Dedifferentiated amniotic fluid mesenchymal stem cell (primary cell): ENCODE results near the gene CAST.
"Not testable (repeated sequence)": the region's sequence is repeated elsewhere in the genome, so short reads cannot be mapped to it uniquely, and the experiment has no call there.

Source experiments
- DNase-seq: peaks from one replicate; pipeline ENCODE4 v3.0.0-alpha.2; 2016; ENCODE audit errors: extremely low spot score

The CAST gene

DNA sequence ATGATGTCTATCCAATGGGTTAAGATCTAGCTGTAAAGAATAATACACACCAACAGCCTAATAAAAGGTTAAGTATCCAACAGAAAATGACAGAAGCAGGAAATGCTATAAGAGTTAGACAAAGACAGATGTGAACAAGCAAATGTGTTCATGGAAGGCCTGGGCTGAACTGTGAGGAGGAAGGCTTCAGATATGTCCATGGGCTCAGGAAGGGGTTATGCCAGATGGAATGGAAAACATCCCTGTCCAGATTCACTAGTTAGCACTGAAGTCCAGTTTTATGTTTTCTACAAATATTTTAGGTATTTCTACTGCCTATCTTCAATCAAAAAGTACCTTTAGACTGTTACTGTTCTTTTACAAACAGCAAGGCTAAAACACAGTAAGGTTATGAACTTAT, 118.5 kb downstream of the CAST start:
- DNase-seq, result no peak

DNA sequence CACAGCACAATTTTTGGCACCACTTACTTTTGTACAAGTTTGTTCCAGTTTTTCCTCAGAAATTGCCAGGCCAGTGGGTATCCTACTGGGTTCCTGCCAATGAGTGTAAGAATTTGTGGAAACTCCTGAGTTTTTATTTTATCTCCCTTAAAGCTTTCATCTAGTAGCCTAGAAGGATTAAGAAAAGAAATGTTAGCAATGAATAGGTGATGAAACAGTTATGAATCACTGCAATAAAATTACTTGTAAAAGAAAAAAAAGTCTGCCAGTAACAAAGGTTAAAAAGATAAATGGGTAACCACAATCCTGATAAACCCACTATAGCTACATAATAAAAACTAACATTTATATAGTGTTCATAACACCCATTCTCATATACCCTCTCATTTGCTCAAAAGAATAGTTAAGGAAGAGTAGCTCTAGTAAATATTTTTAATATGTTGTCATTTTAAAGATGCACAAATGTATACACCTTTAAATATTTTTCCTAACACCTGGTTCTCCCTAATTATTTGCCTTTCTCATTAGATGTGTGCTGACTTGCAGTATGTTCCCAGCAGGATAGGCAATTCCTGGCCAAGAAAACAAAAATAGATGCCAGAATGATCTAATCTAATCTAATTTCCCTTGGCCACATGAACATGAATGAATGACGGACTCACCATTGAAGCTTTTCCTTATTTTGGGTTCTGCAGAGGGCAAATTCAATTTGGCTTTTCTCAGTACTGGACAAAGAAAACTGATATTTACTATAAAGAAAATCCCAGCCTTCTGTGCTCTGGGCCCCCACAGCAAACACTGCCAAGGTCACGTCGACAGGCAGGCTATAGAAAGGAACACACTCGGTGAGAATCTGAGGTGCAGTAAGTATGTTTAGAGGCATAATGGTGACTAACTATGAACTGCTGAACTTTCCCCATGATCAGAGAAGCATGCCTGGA, 119.1 kb downstream of the CAST start:
- no peak for DNase-seq

DNA sequence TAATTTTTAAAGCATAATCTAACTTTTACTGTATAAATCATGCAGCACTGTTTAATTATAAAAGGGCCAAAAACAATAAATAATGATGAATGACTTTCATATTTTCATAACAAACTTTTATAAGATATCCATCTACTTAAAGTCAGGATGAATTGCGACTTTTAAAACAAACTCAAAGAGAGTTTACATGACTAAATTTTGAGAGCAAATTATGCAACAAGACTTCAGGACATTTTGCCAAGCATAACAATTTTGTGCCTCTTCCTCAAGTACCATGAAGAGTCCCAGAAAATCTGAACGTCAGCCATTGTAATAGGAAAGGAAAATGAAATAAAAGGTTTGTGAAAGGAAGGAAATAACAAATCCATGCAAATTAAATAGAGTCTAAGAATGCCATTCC, 121.2 kb downstream of the CAST start:
- no peak for DNase-seq

DNA sequence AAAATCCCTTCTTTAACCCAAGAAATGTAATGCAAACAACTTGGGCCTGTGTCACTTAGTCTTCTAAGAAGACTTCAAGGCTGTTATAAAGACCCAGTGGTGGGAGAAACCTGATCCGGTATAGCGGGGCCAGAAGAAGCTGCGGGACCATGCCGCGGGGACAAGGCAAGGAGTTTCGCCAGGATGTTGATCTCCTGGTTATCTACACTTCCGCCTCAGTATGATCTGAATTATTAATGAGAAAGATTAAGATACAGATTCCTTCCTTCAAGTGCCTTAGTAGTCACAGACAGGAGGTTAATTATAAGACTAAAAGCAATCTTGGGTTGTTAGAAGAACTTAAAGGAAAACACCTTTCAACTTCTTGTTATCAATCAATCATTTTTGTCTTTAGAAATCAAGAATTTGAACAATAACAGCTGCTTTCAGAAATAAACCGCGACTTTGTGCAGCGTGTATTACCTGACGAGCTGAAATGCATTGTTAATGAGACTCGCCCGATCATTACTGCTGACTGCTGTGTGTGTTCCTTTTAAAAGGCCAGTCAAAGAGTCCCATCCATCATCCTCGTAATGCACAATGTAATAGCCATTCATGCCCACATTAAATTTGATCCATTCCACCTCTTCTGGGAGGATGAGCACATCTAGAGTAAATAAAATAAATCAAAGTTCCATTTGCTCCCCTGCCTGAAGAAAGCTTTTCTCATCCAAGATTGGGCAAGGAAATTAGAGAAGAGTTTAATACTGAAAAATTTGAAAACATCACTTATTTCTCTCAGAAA, 123.3 kb downstream of the CAST start:
- no peak for DNase-seq

- DNase-seq, result no peak
Observed at GRCh38 chr5:96788112-96788749, 126.1 kb downstream of the CAST start.

GRCh38 chr5:96789794-96790330, 127.7 kb downstream of the CAST start:
- DNase-seq, result no peak

DNA sequence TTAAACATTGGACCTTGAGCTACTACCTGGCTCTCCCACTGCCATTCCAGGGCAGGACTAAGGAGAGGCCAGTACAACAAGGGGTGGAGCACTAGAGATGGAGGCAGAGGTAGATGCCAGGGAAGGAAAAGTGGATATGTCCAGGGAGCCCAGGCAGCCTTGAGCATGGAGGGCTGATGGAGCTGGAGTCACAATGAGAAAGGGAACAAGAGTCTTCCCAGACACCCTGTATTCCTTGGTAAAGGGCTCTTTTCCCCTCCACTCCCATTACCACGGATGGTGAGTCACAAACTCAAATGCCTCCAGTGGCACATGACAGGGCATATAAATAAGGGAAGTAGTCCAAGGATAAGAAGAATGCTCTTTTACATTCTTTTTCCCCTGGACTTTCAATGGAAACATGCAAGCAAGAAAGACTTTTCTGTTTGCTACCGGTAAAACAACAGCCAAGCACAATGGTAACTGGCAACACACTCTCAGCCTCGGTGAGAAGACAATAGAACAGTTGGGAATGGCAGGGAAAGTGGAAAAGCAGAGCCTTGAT, 128.9 kb downstream of the CAST start:
- peak; percentile 73 for DNase-seq

DNA sequence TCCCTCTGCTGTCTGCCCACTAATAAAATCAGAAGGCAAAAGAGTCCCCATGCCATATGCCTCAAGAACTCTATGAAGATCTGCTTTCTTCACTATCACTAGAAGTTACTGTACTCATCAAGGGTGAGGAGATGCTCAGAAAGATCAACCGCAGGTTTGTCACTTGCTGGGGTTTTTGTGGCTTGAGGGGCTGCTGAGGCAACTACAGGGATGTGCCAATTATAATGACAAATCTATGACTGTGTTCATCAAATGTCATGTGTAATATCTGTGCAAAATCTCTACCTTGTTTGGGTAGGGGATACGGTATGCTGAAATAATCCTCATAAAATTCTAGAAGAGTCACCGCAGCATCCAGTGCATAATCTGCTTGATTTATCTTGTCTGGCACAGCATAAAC, 132.6 kb downstream of the CAST start:
- DNase-seq, result no peak

- no peak for DNase-seq
Observed at GRCh38 chr5:96795626-96796025, 133.4 kb downstream of the CAST start.

GRCh38 chr5:96796434-96796833, 134.3 kb downstream of the CAST start:
- no peak for DNase-seq

DNA sequence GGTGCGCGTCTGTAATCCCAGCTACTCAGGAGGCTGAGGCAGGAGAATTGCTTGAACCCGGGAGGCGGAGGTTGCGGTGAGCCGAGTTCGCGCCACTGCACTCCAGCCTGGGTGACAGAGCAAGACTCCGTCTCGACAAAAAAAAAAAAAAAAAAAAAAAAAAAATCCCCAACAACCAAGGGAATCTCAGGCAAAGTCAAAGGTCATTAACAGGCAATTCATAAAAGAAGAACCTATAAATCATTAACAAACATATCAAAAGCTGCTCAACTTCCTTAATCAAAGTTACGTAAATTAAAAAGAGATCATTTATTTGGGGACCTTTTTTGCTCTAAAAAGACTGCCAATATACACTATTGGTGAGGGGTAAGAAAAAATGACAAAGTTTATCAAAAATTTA, 139.5 kb downstream of the CAST start:
- not testable (repeated sequence) for DNase-seq

DNA sequence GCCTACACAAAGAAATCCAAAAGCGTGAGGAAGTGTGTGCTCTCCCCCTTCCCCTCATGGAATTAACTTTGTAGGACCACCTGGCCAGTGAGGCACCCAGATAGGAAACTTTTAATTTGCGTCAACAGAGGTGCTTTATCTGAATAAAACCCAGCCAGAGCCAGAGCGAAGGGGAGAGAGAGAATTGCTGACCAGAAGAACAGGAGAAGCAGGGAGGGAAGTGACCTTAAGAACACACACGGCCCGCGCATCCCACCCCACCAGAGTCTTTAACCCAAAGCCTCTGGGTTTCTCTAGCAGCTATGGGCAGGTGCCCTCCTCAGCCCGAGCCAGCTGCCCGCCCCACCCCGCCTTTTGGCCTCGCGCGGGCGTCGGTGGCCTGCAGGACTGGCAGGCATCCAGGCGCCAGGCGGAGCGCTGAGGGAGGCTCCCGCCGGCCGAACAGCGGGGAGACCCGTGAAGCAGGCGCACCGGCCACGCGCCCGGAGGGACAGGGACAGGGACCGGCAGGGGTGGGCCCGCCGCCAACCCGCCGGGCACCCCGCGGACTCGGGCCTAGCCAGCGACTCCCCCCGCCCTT, 145.0 kb downstream of the CAST start:
- peak; percentile 36 for DNase-seq

DNA sequence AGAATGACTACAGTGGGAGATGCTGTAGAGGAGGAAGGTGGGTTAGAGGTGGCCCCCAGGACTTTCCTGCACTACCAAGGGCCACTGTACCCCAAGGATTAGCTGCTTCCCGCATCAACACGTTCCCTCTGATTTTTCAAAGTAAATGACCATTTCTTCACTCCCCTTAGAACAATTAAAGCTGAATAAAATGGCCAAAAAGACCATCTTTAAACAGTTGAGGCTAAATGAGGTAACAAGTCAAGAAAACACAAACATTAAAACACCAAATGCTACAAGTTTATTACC, 146.3 kb downstream of the CAST start:
- no peak for DNase-seq

GRCh38 chr5:96808868-96809558, 146.8 kb downstream of the CAST start:
- DNase-seq, result no peak

GRCh38 chr5:96809921-96810320, 147.7 kb downstream of the CAST start:
- no peak for DNase-seq

DNA sequence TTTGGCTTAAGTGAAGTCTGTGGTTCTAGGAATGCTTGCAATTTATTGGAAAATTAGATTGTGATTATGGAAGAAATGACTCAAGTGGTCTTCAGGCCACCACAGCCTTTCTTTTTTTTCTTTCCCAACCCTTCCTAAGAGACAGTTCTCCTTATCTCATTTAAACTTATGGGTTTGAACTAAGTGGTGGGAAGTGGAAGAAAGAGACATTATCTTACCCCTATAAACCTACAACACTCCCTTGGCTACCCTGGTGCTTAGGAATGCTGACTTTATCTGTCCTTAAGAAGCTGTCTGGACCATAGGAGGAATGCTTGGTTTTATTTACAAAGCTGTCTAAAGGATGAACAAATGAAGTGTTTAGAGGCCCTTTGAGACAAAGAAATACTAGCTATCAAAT, 150.7 kb downstream of the CAST start:
- no peak for DNase-seq

GRCh38 chr5:96814041-96814440, 151.9 kb downstream of the CAST start:
- DNase-seq, result no peak

- no peak for DNase-seq
Observed at GRCh38 chr5:96816411-96816939, 154.3 kb downstream of the CAST start.

DNA sequence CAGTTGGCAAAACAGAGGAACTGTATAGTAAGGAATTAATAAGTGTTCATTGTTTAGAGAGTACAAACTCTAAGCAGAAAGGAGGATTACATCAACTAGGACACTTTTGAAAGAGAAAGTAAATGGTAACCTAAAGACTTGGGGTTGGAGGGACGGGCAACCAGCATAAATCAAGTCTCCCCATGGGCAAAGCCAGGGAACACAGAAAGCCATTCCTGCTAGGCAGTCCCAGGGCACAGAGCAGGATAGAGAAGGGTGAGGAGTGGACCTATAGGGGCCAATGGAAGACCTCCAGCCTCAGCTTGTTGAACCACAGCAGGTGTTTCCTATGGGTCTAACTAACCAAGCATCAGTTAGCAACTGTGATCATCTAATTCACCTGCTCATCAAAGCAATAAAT, 154.8 kb downstream of the CAST start:
- no peak for DNase-seq

DNA sequence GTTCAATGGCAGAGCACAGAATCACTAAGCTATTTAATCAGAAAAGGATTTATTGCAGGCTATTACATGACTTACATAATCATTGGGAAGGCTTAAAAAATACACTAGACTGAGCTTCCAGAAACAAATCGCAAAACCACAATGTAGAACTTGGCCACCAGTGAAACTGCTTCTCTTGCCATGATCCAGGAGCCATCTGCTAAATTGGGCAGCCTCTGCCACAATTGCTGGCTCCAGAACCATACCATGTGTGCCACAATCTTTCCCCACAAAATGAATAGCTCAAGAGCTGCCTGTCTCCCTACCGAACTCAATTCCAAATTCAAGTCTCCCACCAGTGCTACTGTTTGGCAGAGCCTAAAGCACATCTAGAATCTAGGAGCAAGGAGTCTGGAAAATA, 155.3 kb downstream of the CAST start:
- no peak for DNase-seq
